Ectodermal cell (in vitro differentiated cells): ENCODE data around the gene PLIN4.

ENCODE experiments used
- H3K27ac ChIP-seq: 2 replicates; pipeline ENCODE4 v1.7.0; 2013; ENCODE audit warnings: mild to moderate bottlenecking, low read depth, low read length; ENCODE audit not compliant: insufficient read depth, poor library complexity, severe bottlenecking
- H3K27me3 ChIP-seq: 2 replicates; pipeline ENCODE4 v1.7.0; 2013; ENCODE audit warnings: mild to moderate bottlenecking, low read length; ENCODE audit not compliant: insufficient read depth, control insufficient read depth, poor library complexity, severe bottlenecking
- H3K36me3 ChIP-seq: one replicate; pipeline ENCODE4 v1.7.0; 2013; ENCODE audit warnings: low read length; ENCODE audit not compliant: control insufficient read depth, insufficient read depth
- H3K4me1 ChIP-seq: one replicate; pipeline ENCODE4 v1.7.0; 2013; ENCODE audit warnings: low read length; ENCODE audit not compliant: control insufficient read depth, insufficient read depth
- H3K4me3 ChIP-seq: 2 replicates; pipeline ENCODE4 v1.7.0; 2013; ENCODE audit warnings: low read depth, low read length, control low read depth; ENCODE audit not compliant: insufficient read depth
- H3K9me3 ChIP-seq: 2 replicates; pipeline ENCODE4 v1.7.0; 2013; ENCODE audit warnings: mild to moderate bottlenecking, low read length, moderate library complexity; ENCODE audit not compliant: control insufficient read depth
- WGBS, 2 experiments: methylation state at CpG; one replicate each; pipeline ENCODE4 v1.1.7; 2013; ENCODE audit warnings: missing lambda C conversion rate in 2 of 2; 5-methylcytosine and 5-hydroxymethylcytosine counted together

PLIN4 gene

GRCh38 chr19:4557144-4557970 lies 39.1 kb upstream of the PLIN4 start:
- WGBS, 2 experiments: 91% methylated on average over 33 of the region's 33 CpGs
- H3K27ac ChIP-seq: no peak overlapping the region
- H3K36me3 ChIP-seq: peaks cover 4% of the 10 kb centered on the region
- no peaks in the 10 kb centered on the region for H3K4me1 ChIP-seq
- H3K27me3 ChIP-seq: no peaks in the 10 kb centered on the region
- no peaks in the 10 kb centered on the region for H3K9me3 ChIP-seq
- no peak overlapping the region for H3K4me3 ChIP-seq

DNA sequence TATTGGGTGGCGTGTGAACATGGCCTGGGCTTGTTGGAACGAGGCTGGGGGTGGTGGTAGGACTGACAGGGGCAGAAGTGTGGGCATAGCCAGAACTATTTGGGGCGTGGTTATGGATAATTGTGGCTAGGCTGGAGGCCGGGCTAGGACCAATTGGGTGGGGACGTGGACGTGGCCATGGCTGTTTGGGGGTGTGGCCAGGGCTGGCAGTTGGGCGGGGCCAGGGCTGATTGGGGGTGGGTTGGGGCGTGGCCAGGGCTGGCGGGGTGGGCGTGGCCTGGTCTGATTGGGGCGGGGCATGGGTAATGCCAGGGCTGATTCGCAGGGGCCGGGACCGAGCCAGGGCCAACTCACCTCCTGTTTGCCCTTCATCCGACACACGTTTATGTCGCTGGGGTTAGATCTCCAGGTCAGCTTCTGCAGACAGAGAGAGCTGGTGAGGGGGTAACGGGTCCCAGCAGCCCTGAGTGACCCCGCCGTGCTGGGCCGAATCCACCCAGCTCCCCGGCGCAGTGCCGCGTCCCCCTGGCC lies 38.4 kb upstream of the PLIN4 start:
- H3K27ac ChIP-seq: no peak overlapping the region
- H3K4me3 ChIP-seq: no peak overlapping the region
- H3K36me3 ChIP-seq: peaks cover 9% of the 10 kb centered on the region
- no peaks in the 10 kb centered on the region for H3K9me3 ChIP-seq
- WGBS, 2 experiments: 90 to 91% methylated on average over 25 of the region's 25 CpGs
- H3K27me3 ChIP-seq: no peaks in the 10 kb centered on the region
- no peaks in the 10 kb centered on the region for H3K4me1 ChIP-seq

GRCh38 chr19:4555657-4556561 lies 37.6 kb upstream of the PLIN4 start:
- Histone ChIP-seq H3K4me3 (no peak overlapping the region), H3K9me3 (no peaks in the 10 kb centered on the region), H3K27me3 (no peaks in the 10 kb centered on the region), H3K4me1 (no peaks in the 10 kb centered on the region), H3K36me3 (peaks cover 9% of the 10 kb centered on the region), H3K27ac (no peak overlapping the region)
- WGBS, 2 experiments: 90% methylated on average over 43 of the region's 43 CpGs

DNA sequence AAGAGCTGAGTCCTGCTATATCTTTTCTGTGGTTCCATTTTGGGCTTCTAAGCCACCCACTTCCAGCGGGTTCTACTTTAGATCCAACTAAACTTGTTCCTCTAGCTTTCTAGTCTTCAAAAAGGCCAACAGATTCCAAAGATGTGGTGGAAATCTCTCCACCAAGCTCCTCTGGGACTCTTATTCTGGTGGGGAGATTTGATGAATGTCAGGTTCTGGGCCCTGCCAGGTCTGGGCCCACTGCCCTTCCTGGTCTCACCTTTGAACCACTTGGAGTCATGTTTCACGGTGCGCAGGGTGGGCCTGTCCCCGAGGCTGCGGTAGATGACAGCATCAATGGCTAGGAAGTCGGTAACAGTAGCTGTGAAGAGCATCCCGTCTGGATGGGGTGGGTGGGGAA lies 36.4 kb upstream of the PLIN4 start:
- H3K4me3 ChIP-seq: no peak overlapping the region
- H3K27ac ChIP-seq: no peak overlapping the region
- H3K27me3 ChIP-seq: no peaks in the 10 kb centered on the region
- WGBS, 2 experiments: 90 to 94% methylated on average over 7 of the region's 7 CpGs
- peaks cover 18% of the 10 kb centered on the region for H3K36me3 ChIP-seq
- no peaks in the 10 kb centered on the region for H3K9me3 ChIP-seq
- no peaks in the 10 kb centered on the region for H3K4me1 ChIP-seq

DNA sequence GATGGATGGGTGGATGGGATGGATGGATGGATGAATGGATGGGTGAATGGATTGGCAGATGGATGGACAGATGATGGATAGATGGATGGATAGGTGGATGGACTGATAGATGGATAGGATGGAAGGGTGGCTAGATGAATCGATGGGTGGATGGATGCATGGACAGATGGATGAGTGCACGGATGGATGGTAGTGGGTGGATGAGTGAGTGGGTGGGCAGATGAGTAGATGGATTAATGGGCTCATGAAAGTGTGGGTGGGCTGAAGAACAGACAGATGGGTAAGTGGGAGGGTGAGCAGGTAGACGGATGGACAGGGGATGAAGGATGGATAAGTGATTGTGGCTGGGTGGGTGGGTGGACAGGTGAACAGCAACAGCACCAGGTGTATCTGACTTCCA lies 35.5 kb upstream of the PLIN4 start:
- H3K36me3 ChIP-seq: peaks cover 18% of the 10 kb centered on the region
- 78 to 79% methylated on average over 3 of the region's 3 CpGs for WGBS, 2 experiments
- H3K9me3 ChIP-seq: no peaks in the 10 kb centered on the region
- H3K27me3 ChIP-seq: no peaks in the 10 kb centered on the region
- H3K4me3 ChIP-seq: no peak overlapping the region
- H3K4me1 ChIP-seq: no peaks in the 10 kb centered on the region
- H3K27ac ChIP-seq: no peak overlapping the region

GRCh38 chr19:4553092-4553695 lies 34.9 kb upstream of the PLIN4 start:
- no peaks in the 10 kb centered on the region for H3K27me3 ChIP-seq
- H3K36me3 ChIP-seq: peaks cover 18% of the 10 kb centered on the region
- no peaks in the 10 kb centered on the region for H3K9me3 ChIP-seq
- H3K4me1 ChIP-seq: no peaks in the 10 kb centered on the region
- no peak overlapping the region for H3K4me3 ChIP-seq
- no peak overlapping the region for H3K27ac ChIP-seq

GRCh38 chr19:4552525-4552819 lies 34.2 kb upstream of the PLIN4 start:
- 95 to 97% methylated on average over 18 of the region's 18 CpGs for WGBS, 2 experiments
- Histone ChIP-seq H3K4me1 (no peaks in the 10 kb centered on the region), H3K9me3 (no peaks in the 10 kb centered on the region), H3K27ac (no peak overlapping the region), H3K4me3 (no peak overlapping the region), H3K36me3 (peaks cover 18% of the 10 kb centered on the region), H3K27me3 (no peaks in the 10 kb centered on the region)

- Histone ChIP-seq H3K9me3 (no peaks in the 10 kb centered on the region), H3K4me3 (no peak overlapping the region), H3K27ac (no peak overlapping the region), H3K36me3 (peaks cover 18% of the 10 kb centered on the region), H3K4me1 (no peaks in the 10 kb centered on the region), H3K27me3 (no peaks in the 10 kb centered on the region)
- 90 to 91% methylated on average over 26 of the region's 26 CpGs for WGBS, 2 experiments
Observed at GRCh38 chr19:4550479-4551050, 32.3 kb upstream of the PLIN4 start.

DNA sequence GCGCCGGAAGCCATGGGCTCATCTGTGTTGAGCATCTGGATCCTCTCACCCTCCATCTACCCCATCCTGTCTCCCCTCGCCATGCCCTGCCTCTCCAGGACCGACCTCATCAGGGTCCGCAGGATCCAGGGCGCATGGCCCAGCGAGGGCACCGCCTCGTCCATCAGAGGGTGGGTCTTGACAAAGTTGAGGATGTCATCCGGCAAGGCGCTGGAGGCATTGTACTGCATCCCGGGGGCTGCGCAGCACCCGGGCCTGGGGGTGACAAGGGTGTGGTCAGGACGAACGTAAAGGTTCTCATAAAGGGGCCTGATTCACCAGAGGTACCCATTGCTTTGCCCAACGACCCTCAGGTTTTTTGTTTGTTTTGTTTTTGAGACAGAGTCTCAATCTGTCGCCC lies 31.7 kb upstream of the PLIN4 start:
- H3K9me3 ChIP-seq: no peaks in the 10 kb centered on the region
- H3K27ac ChIP-seq: no peak overlapping the region
- H3K27me3 ChIP-seq: no peaks in the 10 kb centered on the region
- no peaks in the 10 kb centered on the region for H3K4me1 ChIP-seq
- no peak overlapping the region for H3K4me3 ChIP-seq
- 96 to 97% methylated on average over 18 of the region's 18 CpGs for WGBS, 2 experiments
- peaks cover 18% of the 10 kb centered on the region for H3K36me3 ChIP-seq

DNA sequence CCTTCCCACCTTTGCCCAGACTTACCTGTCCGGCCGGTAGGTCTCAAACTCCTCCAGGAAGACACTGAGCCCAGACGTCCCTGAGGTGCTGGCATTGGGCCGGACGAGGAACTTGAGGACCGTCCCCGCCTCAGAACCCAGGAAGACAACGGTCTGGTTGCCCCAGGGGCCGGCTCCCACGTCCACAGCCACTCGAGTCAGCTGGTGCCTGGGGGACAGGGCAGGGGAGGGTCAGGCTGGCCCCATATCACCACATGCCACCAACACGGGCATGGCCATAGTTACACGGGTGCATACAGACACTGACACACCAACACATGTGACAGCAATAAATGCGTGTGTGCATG lies 29.9 kb upstream of the PLIN4 start:
- peaks cover 18% of the 10 kb centered on the region for H3K36me3 ChIP-seq
- 90 to 93% methylated on average over 14 of the region's 14 CpGs for WGBS, 2 experiments
- no peak overlapping the region for H3K27ac ChIP-seq
- H3K4me3 ChIP-seq: no peak overlapping the region
- no peaks in the 10 kb centered on the region for H3K4me1 ChIP-seq
- H3K9me3 ChIP-seq: no peaks in the 10 kb centered on the region
- H3K27me3 ChIP-seq: no peaks in the 10 kb centered on the region
